ENCODE results near the gene LRRC8B.

Gene LRRC8B

GRCh38 chr1:89548122-89548857 lies 23.7 kb downstream of the LRRC8B start:
- no peak overlapping the region for H3K18ac ChIP-seq (ENCODE audit: low read length)
- H3K9me3 ChIP-seq (ENCODE audit: insufficient read depth, low read depth, low read length): no peaks in the 10 kb centered on the region
- no peak overlapping the region for H4K12ac ChIP-seq (ENCODE audit: low read depth, low read length)
- H3K4ac ChIP-seq (ENCODE audit: low read depth, low read length): no peak overlapping the region
- no peak overlapping the region for H2BK5ac ChIP-seq (ENCODE audit: low read depth, low read length, poor library complexity)
- no peaks in the 10 kb centered on the region for H3K27me3 ChIP-seq (ENCODE audit: insufficient read depth, low read length)
- no peak overlapping the region for H2AK5ac ChIP-seq (ENCODE audit: low read length)
- H3K27ac ChIP-seq (ENCODE audit: low read depth, low read length): no peak overlapping the region
- H2BK120ac ChIP-seq (ENCODE audit: insufficient read depth, low read length, poor library complexity): no peak overlapping the region
- no peak overlapping the region for H3K9ac ChIP-seq (ENCODE audit: low read length)
- H3K14ac ChIP-seq (ENCODE audit: low read length): no peak overlapping the region
- no peak overlapping the region for H3K23ac ChIP-seq (ENCODE audit: low read length)
- WGBS (ENCODE audit: extremely low coverage, insufficient coverage, insufficient read length): no CpG with 5 or more reads among the region's 2 CpGs
- no peak overlapping the region for H4K91ac ChIP-seq (ENCODE audit: low read depth, low read length)
- no peaks in the 10 kb centered on the region for H3K79me1 ChIP-seq (ENCODE audit: low read length)
- no peaks in the 10 kb centered on the region for H3K4me1 ChIP-seq (ENCODE audit: control insufficient read depth in 1 of 2, insufficient read depth in 2 of 2, low read length in 2 of 2)
- no peaks in the 10 kb centered on the region for H3K79me2 ChIP-seq (ENCODE audit: control insufficient read depth, insufficient read depth, low read length, poor library complexity)
- H2AFZ ChIP-seq (ENCODE audit: insufficient read depth, low read length, poor library complexity): no peak overlapping the region
- H3K4me3 ChIP-seq (ENCODE audit: low read depth, low read length): no peak overlapping the region
- no peak overlapping the region for H4K8ac ChIP-seq (ENCODE audit: low read depth, low read length)
- no peaks in the 10 kb centered on the region for H3K36me3 ChIP-seq (ENCODE audit: control insufficient read depth in 1 of 2, insufficient read depth in 2 of 2, low read length in 2 of 2)
- no peak for DNase-seq
- no peak overlapping the region for H2BK12ac ChIP-seq (ENCODE audit: low read length)
- no peak overlapping the region for H3K4me2 ChIP-seq (ENCODE audit: low read length)

- Histone ChIP-seq H2AK5ac (ENCODE audit: low read length) (no peak overlapping the region), H3K18ac (ENCODE audit: low read length) (no peak overlapping the region), H3K4me1 (ENCODE audit: control insufficient read depth in 1 of 2, insufficient read depth in 2 of 2, low read length in 2 of 2) (no peaks in the 10 kb centered on the region), H3K9me3 (ENCODE audit: insufficient read depth, low read depth, low read length) (no peaks in the 10 kb centered on the region), H3K36me3 (ENCODE audit: control insufficient read depth in 1 of 2, insufficient read depth in 2 of 2, low read length in 2 of 2) (no peaks in the 10 kb centered on the region), H3K27me3 (ENCODE audit: insufficient read depth, low read length) (no peaks in the 10 kb centered on the region), H2BK12ac (ENCODE audit: low read length) (no peak overlapping the region), H4K91ac (ENCODE audit: low read depth, low read length) (no peak overlapping the region), H3K9ac (ENCODE audit: low read length) (no peak overlapping the region), H4K8ac (ENCODE audit: low read depth, low read length) (no peak overlapping the region), H3K4me3 (ENCODE audit: low read depth, low read length) (no peak overlapping the region), H3K27ac (ENCODE audit: low read depth, low read length) (no peak overlapping the region), H3K4me2 (ENCODE audit: low read length) (no peak overlapping the region), H3K79me2 (ENCODE audit: control insufficient read depth, insufficient read depth, low read length, poor library complexity) (no peaks in the 10 kb centered on the region), H3K4ac (ENCODE audit: low read depth, low read length) (no peak overlapping the region), H3K79me1 (ENCODE audit: low read length) (peaks cover 2% of the 10 kb centered on the region), H2AFZ (ENCODE audit: insufficient read depth, low read length, poor library complexity) (no peak overlapping the region), H3K23ac (ENCODE audit: low read length) (no peak overlapping the region), H3K14ac (ENCODE audit: low read length) (no peak overlapping the region), H4K12ac (ENCODE audit: low read depth, low read length) (no peak overlapping the region), H2BK5ac (ENCODE audit: low read depth, low read length, poor library complexity) (no peak overlapping the region), H2BK120ac (ENCODE audit: insufficient read depth, low read length, poor library complexity) (no peak overlapping the region)
- WGBS (ENCODE audit: extremely low coverage, insufficient coverage, insufficient read length): no CpG with 5 or more reads among the region's 5 CpGs
- no peak for DNase-seq
Measured at GRCh38 chr1:89550995-89551394, 26.4 kb downstream of the LRRC8B start.

- Histone ChIP-seq H3K14ac (ENCODE audit: low read length) (no peak overlapping the region), H3K9me3 (ENCODE audit: insufficient read depth, low read depth, low read length) (no peaks in the 10 kb centered on the region), H2AK5ac (ENCODE audit: low read length) (no peak overlapping the region), H4K8ac (ENCODE audit: low read depth, low read length) (no peak overlapping the region), H3K4me1 (ENCODE audit: control insufficient read depth in 1 of 2, insufficient read depth in 2 of 2, low read length in 2 of 2) (no peaks in the 10 kb centered on the region), H3K27ac (ENCODE audit: low read depth, low read length) (no peak overlapping the region), H3K79me2 (ENCODE audit: control insufficient read depth, insufficient read depth, low read length, poor library complexity) (no peaks in the 10 kb centered on the region), H3K79me1 (ENCODE audit: low read length) (peaks cover 2% of the 10 kb centered on the region), H3K27me3 (ENCODE audit: insufficient read depth, low read length) (no peaks in the 10 kb centered on the region), H3K36me3 (ENCODE audit: control insufficient read depth in 1 of 2, insufficient read depth in 2 of 2, low read length in 2 of 2) (no peaks in the 10 kb centered on the region), H3K23ac (ENCODE audit: low read length) (no peak overlapping the region), H2AFZ (ENCODE audit: insufficient read depth, low read length, poor library complexity) (no peak overlapping the region), H3K18ac (ENCODE audit: low read length) (no peak overlapping the region), H2BK5ac (ENCODE audit: low read depth, low read length, poor library complexity) (no peak overlapping the region), H4K91ac (ENCODE audit: low read depth, low read length) (no peak overlapping the region), H2BK12ac (ENCODE audit: low read length) (no peak overlapping the region), H3K4ac (ENCODE audit: low read depth, low read length) (no peak overlapping the region), H2BK120ac (ENCODE audit: insufficient read depth, low read length, poor library complexity) (no peak overlapping the region), H4K12ac (ENCODE audit: low read depth, low read length) (no peak overlapping the region), H3K4me3 (ENCODE audit: low read depth, low read length) (no peak overlapping the region), H3K4me2 (ENCODE audit: low read length) (no peak overlapping the region), H3K9ac (ENCODE audit: low read length) (no peak overlapping the region)
- no CpG with 5 or more reads among the region's 2 CpGs for WGBS (ENCODE audit: extremely low coverage, insufficient coverage, insufficient read length)
- no peak for DNase-seq
Measured at GRCh38 chr1:89552471-89553081, 27.9 kb downstream of the LRRC8B start.

GRCh38 chr1:89553157-89553556 lies 28.5 kb downstream of the LRRC8B start:
- H2AK5ac ChIP-seq (ENCODE audit: low read length): no peak overlapping the region
- H3K9me3 ChIP-seq (ENCODE audit: insufficient read depth, low read depth, low read length): no peaks in the 10 kb centered on the region
- H4K91ac ChIP-seq (ENCODE audit: low read depth, low read length): no peak overlapping the region
- H4K12ac ChIP-seq (ENCODE audit: low read depth, low read length): no peak overlapping the region
- no peak overlapping the region for H2BK5ac ChIP-seq (ENCODE audit: low read depth, low read length, poor library complexity)
- H3K27me3 ChIP-seq (ENCODE audit: insufficient read depth, low read length): no peaks in the 10 kb centered on the region
- H3K4me2 ChIP-seq (ENCODE audit: low read length): no peak overlapping the region
- H4K8ac ChIP-seq (ENCODE audit: low read depth, low read length): no peak overlapping the region
- peaks cover 2% of the 10 kb centered on the region for H3K79me1 ChIP-seq (ENCODE audit: low read length)
- no peak overlapping the region for H2BK12ac ChIP-seq (ENCODE audit: low read length)
- no peaks in the 10 kb centered on the region for H3K79me2 ChIP-seq (ENCODE audit: control insufficient read depth, insufficient read depth, low read length, poor library complexity)
- no peak overlapping the region for H2BK120ac ChIP-seq (ENCODE audit: insufficient read depth, low read length, poor library complexity)
- H3K14ac ChIP-seq (ENCODE audit: low read length): no peak overlapping the region
- H3K9ac ChIP-seq (ENCODE audit: low read length): no peak overlapping the region
- H3K27ac ChIP-seq (ENCODE audit: low read depth, low read length): no peak overlapping the region
- H2AFZ ChIP-seq (ENCODE audit: insufficient read depth, low read length, poor library complexity): no peak overlapping the region
- H3K4me3 ChIP-seq (ENCODE audit: low read depth, low read length): no peak overlapping the region
- no peaks in the 10 kb centered on the region for H3K4me1 ChIP-seq (ENCODE audit: control insufficient read depth in 1 of 2, insufficient read depth in 2 of 2, low read length in 2 of 2)
- DNase-seq: no peak
- WGBS (ENCODE audit: extremely low coverage, insufficient coverage, insufficient read length): no CpG with 5 or more reads among the region's 1 CpG
- no peak overlapping the region for H3K23ac ChIP-seq (ENCODE audit: low read length)
- no peaks in the 10 kb centered on the region for H3K36me3 ChIP-seq (ENCODE audit: control insufficient read depth in 1 of 2, insufficient read depth in 2 of 2, low read length in 2 of 2)
- no peak overlapping the region for H3K18ac ChIP-seq (ENCODE audit: low read length)
- no peak overlapping the region for H3K4ac ChIP-seq (ENCODE audit: low read depth, low read length)
